K562 (cell line): ENCODE results near the gene SETMAR. TPM values are rescaled to one million over a fixed set of nuclear protein-coding genes. Genes with fewer than 3 reads are reported as not detected.

Experiments
- ATAC-seq: fragments of 200-7000 bp; cut with Tn5 transposase; 3 replicates; pipeline ENCODE4 v1.9.1; 2020; ENCODE audit warnings: moderate library complexity
- BruUV-seq: library from RNA; stranded (reverse); fragments of 400-500 nt; replicated peaks from 2 replicates; lab custom pipeline; 2021; lab: Mats Ljungman, UMichigan
- CTCF ChIA-PET: fragments of 300-600 bp; formaldehyde crosslinking; extraction: SDS; loops from one replicate; lab custom pipeline; 2021; ENCODE audit warnings: low intra/inter-chr PET ratio; lab: Yijun Ruan, JAX
- POLR2A ChIA-PET: fragments of 300-600, 350-650 bp; sonication (Branson Sonifier 250); formaldehyde crosslinking; extraction: SDS; loops from one replicate; lab custom pipeline; 2021; ENCODE audit warnings: antibody characterized with exemption, inconsistent platforms; lab: Yijun Ruan, JAX
- DNase-seq, 4 experiments: peaks; one replicate each; pipeline versions ENCODE4 v3.0.0 to v3.0.0-alpha.2; 2011 to 2018; ENCODE audit warnings: low spot score in 3 of 4, mixed read lengths in 3 of 4; ENCODE audit errors: extremely low read depth in 1 of 4
- FAIRE-seq: peaks from 2 replicates; lab custom pipeline; 2011; peaks lifted over from hg19 to GRCh38; lab: Jason Lieb, UNC
- H2AFZ ChIP-seq: 2 replicates; pipeline ENCODE4 v1.6.0; 2011; ENCODE audit warnings: low read depth, low read length, control low read depth, inconsistent platforms
- H3K27ac ChIP-seq: fragments of 200-600 bp; 3 replicates; pipeline ENCODE4 v1.8.0; 2011; ENCODE audit warnings: low read depth, mild to moderate bottlenecking, control low read depth, inconsistent platforms, low read length, moderate library complexity, mixed read lengths; ENCODE audit errors: extremely low read depth
- H3K27me3 ChIP-seq, 2 experiments: fragments of 300-600 bp in 1 of 2; 2 replicates in 1 of 2; 3 replicates in 1 of 2; pipeline versions ENCODE4 v1.6.0 to v1.8.0; 2011; ENCODE audit warnings: inconsistent platforms in 2 of 2, low read length in 2 of 2, mild to moderate bottlenecking in 1 of 2, mixed read lengths in 1 of 2, moderate library complexity in 1 of 2; ENCODE audit not compliant: control insufficient read depth in 2 of 2, insufficient read depth in 2 of 2
- H3K36me3 ChIP-seq: fragments of 300-600 bp; 3 replicates; pipeline ENCODE4 v1.8.0; 2011; ENCODE audit warnings: mild to moderate bottlenecking, low read length, inconsistent platforms; ENCODE audit not compliant: control insufficient read depth, insufficient read depth
- H3K4me1 ChIP-seq, 2 experiments: fragments of 200-600 bp in 1 of 2; replicated peaks in 1 of 2; 2 replicates in 1 of 2; 3 replicates in 1 of 2; pipeline versions ENCODE4 v1.5.1 to v1.8.0; 2011; ENCODE audit warnings: inconsistent platforms in 2 of 2, low read length in 2 of 2, mild to moderate bottlenecking in 1 of 2, mixed read lengths in 1 of 2, moderate library complexity in 1 of 2; ENCODE audit not compliant: control insufficient read depth in 2 of 2, insufficient read depth in 2 of 2
- H3K4me2 ChIP-seq: 2 replicates; pipeline ENCODE4 v1.6.1; 2011; ENCODE audit warnings: low read length, control low read depth, inconsistent platforms, mixed read lengths; ENCODE audit not compliant: insufficient read depth
- H3K4me3 ChIP-seq: fragments of 200-600 bp; sonication (generic), shearing (Covaris generic); 2 replicates; pipeline ENCODE4 v1.5.1; 2016; ENCODE audit warnings: control low read depth, inconsistent platforms
- H3K79me2 ChIP-seq: fragments of 200-600 bp; 3 replicates; pipeline ENCODE4 v1.8.0; 2011; ENCODE audit warnings: low read length, inconsistent platforms; ENCODE audit not compliant: control insufficient read depth, insufficient read depth
- H3K9ac ChIP-seq, 2 experiments: 2 replicates each; pipeline versions ENCODE4 v1.6.0 to v1.6.1; 2011; ENCODE audit warnings: low read depth in 2 of 2, low read length in 2 of 2, control low read depth in 1 of 2, inconsistent platforms in 1 of 2, mild to moderate bottlenecking in 1 of 2, mixed read lengths in 1 of 2; ENCODE audit not compliant: insufficient read depth in 1 of 2
- H3K9me1 ChIP-seq: one replicate; pipeline ENCODE4 v1.6.0; 2011; ENCODE audit warnings: inconsistent platforms, mild to moderate bottlenecking, low read length, moderate library complexity; ENCODE audit not compliant: control insufficient read depth, insufficient read depth
- H3K9me3 ChIP-seq: replicated peaks from 2 replicates; pipeline ENCODE4 v1.5.1; 2011; ENCODE audit warnings: low read depth, low read length, inconsistent platforms; ENCODE audit not compliant: control insufficient read depth, insufficient read depth
- H4K20me1 ChIP-seq: replicated peaks from 2 replicates; pipeline ENCODE4 v1.6.1; 2011; ENCODE audit warnings: low read length, inconsistent platforms, mixed read lengths; ENCODE audit not compliant: control insufficient read depth, insufficient read depth
- HOXB6 ChIP-seq: fragments of 250-450 bp; sonication (Bioruptor Pico); IDR thresholded peaks from 2 replicates; pipeline ENCODE4 v1.5.1; 2022; ENCODE audit warnings: mild to moderate bottlenecking, borderline replicate concordance
- NR2C2 ChIP-seq, 2 experiments: fragments of 200-800 bp in 1 of 2; sonication (Bioruptor generic) in 1 of 2; sonication (generic) in 1 of 2; formaldehyde crosslinking in 1 of 2; IDR thresholded peaks; 2 replicates each; pipeline versions ENCODE4 v1.6.1 to v1.8.0; 2016 to 2022; ENCODE audit warnings: mild to moderate bottlenecking in 1 of 2, missing compliant biosample characterization in 1 of 2, missing genetic modification characterization in 1 of 2, missing genetic modification reagents in 1 of 2
- TCF7 ChIP-seq: sonication (generic); IDR thresholded peaks from 2 replicates; pipeline ENCODE4 v1.6.1; 2016; ENCODE audit warnings: antibody characterized with exemption, borderline replicate concordance
- WGBS: fragments of 100-300 bp; shearing (Covaris generic); methylation state at CpG from one replicate; pipeline ENCODE4 v1.1.6; 2016; ENCODE audit warnings: low coverage, mixed read lengths; ENCODE audit not compliant: insufficient coverage; ENCODE audit errors: missing lambda C conversion rate; 5-methylcytosine and 5-hydroxymethylcytosine counted together
- in situ Hi-C: fragments of 300-500 bp; cut with MboI; formaldehyde crosslinking; loops from 4 replicates; pipeline ENCODE4 v1.15.0; 2018; ENCODE audit warnings: inconsistent platforms, mixed read lengths
- intact Hi-C: fragments of 100-400 bp; cut with micrococcal nuclease; formaldehyde crosslinking; loops from 2 replicates; pipeline ENCODE4 v1.14.2; 2022
- polyA plus RNA-seq, 8 experiments: library from polyadenylated mRNA; depleted of rRNA in 4 of 8; stranded (reverse) in 5 of 8; unstranded in 3 of 8; fragments of >200 nt; fragmentation: Nextera tagmentation in 2 of 8; fragmentation: Illumina TruSeq in 1 of 8; extraction: Ambion mirVana in 2 of 8; extraction: Trizol in 1 of 8; gene quantifications; 2 replicates each; pipeline versions ENCODE4 v1.2.1 to v1.2.3, GENCODE V29; 2011 to 2014; ENCODE audit warnings: inconsistent platforms in 1 of 8, missing spikeins in 1 of 8
- total RNA-seq, 7 experiments: library from RNA; depleted of rRNA in 6 of 7; stranded (reverse); fragments of >200 nt in 6 of 7; fragmentation: Illumina TruSeq in 2 of 7; extraction: Trizol in 2 of 7; gene quantifications; 2 replicates each; pipeline versions ENCODE4 v1.2.1 to v1.2.3, GENCODE V29; 2011 to 2021; ENCODE audit warnings: low replicate concordance in 1 of 7
- TF ChIP-seq, protein P1 (sequence below), 2 experiments: fragments of 450-650 bp in 1 of 2; IDR thresholded peaks; 2 replicates each; pipeline ENCODE4 v1.6.1; 2011 to 2017; ENCODE audit warnings: low read depth in 2 of 2, antibody characterized with exemption in 1 of 2, borderline replicate concordance in 1 of 2, low read length in 1 of 2, mild to moderate bottlenecking in 1 of 2, mixed read lengths in 1 of 2; ENCODE audit not compliant: control insufficient read depth in 1 of 2

Gene SETMAR
- total and polyA plus RNA-seq, 9 of the 15 experiments (the other 6 are each of a cell fraction or from before 2014, with no cell fraction given), result 5.5 to 25.1 (median 18.2) TPM

DNA sequence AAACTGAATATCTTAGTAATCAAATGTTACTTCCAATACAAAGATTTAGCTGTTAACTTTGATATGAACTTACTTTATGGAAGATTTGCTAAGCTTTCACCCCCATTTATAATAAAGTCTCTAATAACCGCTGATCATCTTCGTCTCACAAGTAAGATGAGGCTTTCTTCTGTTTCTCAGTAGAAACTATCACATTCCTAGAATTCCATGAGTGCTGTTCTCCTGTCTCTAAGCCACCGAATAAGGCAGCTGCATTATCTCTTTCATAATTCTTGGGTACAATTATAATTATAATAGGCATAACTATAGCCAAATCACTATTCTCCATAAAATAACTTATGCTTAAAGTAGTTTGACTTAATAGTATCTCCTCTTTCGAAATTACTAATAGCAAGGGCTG lies 18.3 kb upstream of the SETMAR start:
- Histone ChIP-seq H3K36me3 (no peaks in the 10 kb centered on the region), H3K9ac (no peak overlapping the region), H3K27ac (no peak overlapping the region), H3K4me3 (no peak overlapping the region), H3K9me1 (no peaks in the 10 kb centered on the region), H2AFZ (no peak overlapping the region), H3K4me1 (no peaks in the 10 kb centered on the region), H3K79me2 (no peaks in the 10 kb centered on the region), H3K4me2 (no peak overlapping the region), H3K27me3 (no peaks in the 10 kb centered on the region), H3K9me3 (no peaks in the 10 kb centered on the region), H4K20me1 (no peaks in the 10 kb centered on the region)
- ChIA-PET POLR2A (no interaction called here), CTCF (no interaction called here)
- WGBS, result 2% methylated on average over 4 of the region's 4 CpGs
- FAIRE-seq (no peak), DNase-seq (no peak), ATAC-seq (no peak)
- intact Hi-C loops (no loop called here), in situ Hi-C loops (loop anchor here (25.0 kb wide), 1 partner anchor 473 kb away; no protein-coding TSS in a partner anchor)
- no peak for TF ChIP-seq NR2C2 (CRISPR knock-in tag; IDR thresholded peaks at IDR 0.05)
- TF ChIP-seq NR2C2 (tag; IDR thresholded peaks at IDR 0.05), result no peak
- TF ChIP-seq TCF7, result no peak
- TF ChIP-seq, protein P1, sequence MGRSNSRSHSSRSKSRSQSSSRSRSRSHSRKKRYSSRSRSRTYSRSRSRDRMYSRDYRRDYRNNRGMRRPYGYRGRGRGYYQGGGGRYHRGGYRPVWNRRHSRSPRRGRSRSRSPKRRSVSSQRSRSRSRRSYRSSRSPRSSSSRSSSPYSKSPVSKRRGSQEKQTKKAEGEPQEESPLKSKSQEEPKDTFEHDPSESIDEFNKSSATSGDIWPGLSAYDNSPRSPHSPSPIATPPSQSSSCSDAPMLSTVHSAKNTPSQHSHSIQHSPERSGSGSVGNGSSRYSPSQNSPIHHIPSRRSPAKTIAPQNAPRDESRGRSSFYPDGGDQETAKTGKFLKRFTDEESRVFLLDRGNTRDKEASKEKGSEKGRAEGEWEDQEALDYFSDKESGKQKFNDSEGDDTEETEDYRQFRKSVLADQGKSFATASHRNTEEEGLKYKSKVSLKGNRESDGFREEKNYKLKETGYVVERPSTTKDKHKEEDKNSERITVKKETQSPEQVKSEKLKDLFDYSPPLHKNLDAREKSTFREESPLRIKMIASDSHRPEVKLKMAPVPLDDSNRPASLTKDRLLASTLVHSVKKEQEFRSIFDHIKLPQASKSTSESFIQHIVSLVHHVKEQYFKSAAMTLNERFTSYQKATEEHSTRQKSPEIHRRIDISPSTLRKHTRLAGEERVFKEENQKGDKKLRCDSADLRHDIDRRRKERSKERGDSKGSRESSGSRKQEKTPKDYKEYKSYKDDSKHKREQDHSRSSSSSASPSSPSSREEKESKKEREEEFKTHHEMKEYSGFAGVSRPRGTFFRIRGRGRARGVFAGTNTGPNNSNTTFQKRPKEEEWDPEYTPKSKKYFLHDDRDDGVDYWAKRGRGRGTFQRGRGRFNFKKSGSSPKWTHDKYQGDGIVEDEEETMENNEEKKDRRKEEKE (IDR thresholded peaks at IDR 0.05; ENCODE audit: borderline replicate concordance in 1 of 2, control insufficient read depth in 1 of 2, low read depth in 2 of 2, low read length in 1 of 2), result no peak
- no peak for TF ChIP-seq HOXB6 (CRISPR knock-in tag)
- no TSS peak for BruUV-seq
